ENCODE data around the gene CCND3.

The CCND3 gene

DNA sequence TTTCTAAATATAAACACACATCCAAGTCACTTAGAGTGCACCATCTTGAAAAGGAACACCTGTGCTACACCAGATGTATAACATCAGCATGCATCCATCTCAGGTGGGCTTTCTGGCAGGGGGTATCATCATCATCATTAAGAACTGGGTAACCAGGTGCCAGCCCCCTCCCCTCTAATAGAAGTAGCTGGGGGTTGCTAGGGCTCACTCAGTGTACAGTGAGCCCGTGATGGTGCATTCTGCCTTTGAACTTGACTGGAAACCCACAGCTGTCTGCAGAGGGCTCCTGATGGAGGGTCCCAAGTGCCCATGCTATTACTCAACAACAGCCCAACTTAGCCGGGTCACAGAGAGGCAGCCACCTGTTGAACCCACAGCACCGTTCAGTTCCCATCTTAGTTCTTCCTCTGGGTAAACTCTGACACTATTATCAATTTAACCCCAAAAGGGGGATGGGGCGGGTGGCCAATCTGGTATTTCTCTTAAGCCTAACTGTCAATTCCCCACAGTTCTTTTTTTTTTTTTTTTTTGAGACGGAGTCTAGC lies 32.7 kb upstream of the CCND3 start:
- H3K27ac Mint-ChIP-seq, result no peak overlapping the region
- H3K36me3 Mint-ChIP-seq (ENCODE audit: low read depth), result no peaks in the 10 kb centered on the region
- TF ChIP-seq, protein P1, sequence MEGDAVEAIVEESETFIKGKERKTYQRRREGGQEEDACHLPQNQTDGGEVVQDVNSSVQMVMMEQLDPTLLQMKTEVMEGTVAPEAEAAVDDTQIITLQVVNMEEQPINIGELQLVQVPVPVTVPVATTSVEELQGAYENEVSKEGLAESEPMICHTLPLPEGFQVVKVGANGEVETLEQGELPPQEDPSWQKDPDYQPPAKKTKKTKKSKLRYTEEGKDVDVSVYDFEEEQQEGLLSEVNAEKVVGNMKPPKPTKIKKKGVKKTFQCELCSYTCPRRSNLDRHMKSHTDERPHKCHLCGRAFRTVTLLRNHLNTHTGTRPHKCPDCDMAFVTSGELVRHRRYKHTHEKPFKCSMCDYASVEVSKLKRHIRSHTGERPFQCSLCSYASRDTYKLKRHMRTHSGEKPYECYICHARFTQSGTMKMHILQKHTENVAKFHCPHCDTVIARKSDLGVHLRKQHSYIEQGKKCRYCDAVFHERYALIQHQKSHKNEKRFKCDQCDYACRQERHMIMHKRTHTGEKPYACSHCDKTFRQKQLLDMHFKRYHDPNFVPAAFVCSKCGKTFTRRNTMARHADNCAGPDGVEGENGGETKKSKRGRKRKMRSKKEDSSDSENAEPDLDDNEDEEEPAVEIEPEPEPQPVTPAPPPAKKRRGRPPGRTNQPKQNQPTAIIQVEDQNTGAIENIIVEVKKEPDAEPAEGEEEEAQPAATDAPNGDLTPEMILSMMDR (IDR thresholded peaks at IDR 0.05; ENCODE audit: unreplicated experiment in 3 of 3), result no peak
- no peak overlapping the region for H3K4me3 Mint-ChIP-seq
- no peaks in the 10 kb centered on the region for H3K9me3 Mint-ChIP-seq
- no peaks in the 10 kb centered on the region for H3K27me3 Mint-ChIP-seq (ENCODE audit: low read depth)
- H3K4me1 Mint-ChIP-seq, result no peaks in the 10 kb centered on the region

DNA sequence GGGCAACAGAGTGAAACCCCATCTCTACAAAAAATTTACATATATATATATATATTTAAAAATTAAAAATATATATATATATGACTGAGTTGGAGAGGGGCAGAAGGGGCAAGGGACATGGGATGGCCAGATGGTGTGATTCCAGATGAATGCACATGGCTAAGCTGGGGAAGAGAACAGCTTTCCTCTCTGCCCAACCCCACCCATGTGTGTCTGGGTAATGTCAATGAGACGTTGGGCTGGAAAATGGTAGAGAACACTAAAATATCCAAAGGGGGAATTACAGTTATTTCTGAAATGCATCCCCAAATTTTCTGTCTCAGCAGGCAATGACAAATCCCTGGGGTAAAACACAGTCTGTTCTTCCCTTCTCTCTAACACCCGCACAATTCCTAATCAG lies 31.2 kb upstream of the CCND3 start:
- Mint-ChIP-seq H3K9me3 (no peaks in the 10 kb centered on the region), H3K4me3 (no peak overlapping the region), H3K27ac (no peak overlapping the region), H3K4me1 (no peaks in the 10 kb centered on the region), H3K36me3 (ENCODE audit: low read depth) (no peaks in the 10 kb centered on the region), H3K27me3 (ENCODE audit: low read depth) (no peaks in the 10 kb centered on the region)
- TF ChIP-seq, protein P1 (IDR thresholded peaks at IDR 0.05; ENCODE audit: unreplicated experiment in 3 of 3), result no peak

DNA sequence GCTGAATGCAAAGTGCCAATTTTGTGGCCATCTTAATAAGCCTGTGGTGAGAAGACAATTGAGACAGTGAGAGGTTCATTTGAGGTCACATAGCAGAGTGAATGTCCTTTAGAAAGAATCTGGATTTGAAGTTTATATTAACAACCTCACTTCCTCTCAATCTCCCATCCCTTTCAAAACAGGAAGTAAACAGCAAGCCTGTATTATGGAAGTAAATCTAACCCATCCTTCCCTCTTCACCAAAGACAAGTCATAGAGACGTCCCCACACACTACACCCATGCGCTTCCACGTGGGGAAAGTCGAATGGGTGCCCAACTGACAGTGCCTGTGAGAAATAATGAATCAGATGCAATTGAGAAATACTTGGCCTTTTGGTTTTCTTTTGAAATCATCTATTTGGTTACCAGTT lies 28.8 kb upstream of the CCND3 start:
- Mint-ChIP-seq H3K27ac (peak overlapping the region in 1 of 3 experiments; percentile 30), H3K4me3 (no peak overlapping the region), H3K4me1 (no peaks in the 10 kb centered on the region), H3K27me3 (ENCODE audit: low read depth) (no peaks in the 10 kb centered on the region), H3K36me3 (ENCODE audit: low read depth) (no peaks in the 10 kb centered on the region), H3K9me3 (no peaks in the 10 kb centered on the region)
- TF ChIP-seq, protein P1 (IDR thresholded peaks at IDR 0.05; ENCODE audit: unreplicated experiment in 3 of 3), result no peak

DNA sequence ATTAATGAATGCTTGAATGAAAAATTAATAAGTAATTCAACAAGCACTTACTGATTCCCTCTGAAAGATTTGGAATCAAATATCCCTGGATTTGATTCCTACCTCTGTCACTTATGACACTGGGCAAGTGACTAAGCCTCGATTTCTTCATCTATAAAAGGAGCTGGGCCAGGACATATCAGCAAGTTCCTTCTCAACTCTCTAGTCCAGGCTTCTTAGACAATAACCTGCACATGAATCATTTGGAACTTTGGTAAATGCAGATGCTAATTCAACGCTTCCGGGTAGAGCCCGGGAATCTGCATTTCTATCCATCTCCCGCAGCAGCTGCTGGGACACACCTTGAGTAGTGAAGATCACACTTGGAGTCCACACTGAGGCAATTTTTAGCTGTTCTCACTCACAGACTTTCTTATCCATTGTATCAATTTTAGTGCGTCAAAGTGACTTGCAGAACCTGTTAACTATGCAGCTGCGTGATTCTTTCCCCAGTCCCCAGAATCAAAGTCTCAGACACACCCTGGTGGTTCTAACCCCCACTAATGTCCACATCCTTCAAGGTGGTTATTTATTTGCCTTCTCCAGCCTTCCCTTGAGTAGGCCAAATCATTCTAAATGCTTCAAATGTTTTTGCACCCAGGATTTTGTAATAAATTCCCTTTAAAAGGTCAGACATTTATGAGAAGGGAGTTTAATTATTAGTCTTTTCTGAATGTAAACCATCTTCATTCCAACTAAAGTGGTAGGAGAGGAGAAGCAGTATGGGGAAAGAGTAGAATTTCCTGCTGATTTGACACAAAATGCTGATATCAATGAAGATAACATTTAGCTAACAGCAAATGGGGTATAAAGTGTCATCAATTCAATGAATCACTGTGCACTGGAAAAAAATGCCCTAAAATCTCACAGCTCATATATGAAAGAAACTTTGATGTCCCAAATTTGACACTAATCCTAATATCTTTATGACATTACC lies 26.0 kb upstream of the CCND3 start:
- H3K36me3 Mint-ChIP-seq (ENCODE audit: low read depth), result no peaks in the 10 kb centered on the region
- TF ChIP-seq, protein P1 (IDR thresholded peaks at IDR 0.05; ENCODE audit: unreplicated experiment in 3 of 3), result no peak
- no peak overlapping the region for H3K27ac Mint-ChIP-seq
- no peak overlapping the region for H3K4me3 Mint-ChIP-seq
- no peaks in the 10 kb centered on the region for H3K9me3 Mint-ChIP-seq
- H3K27me3 Mint-ChIP-seq (ENCODE audit: low read depth), result peaks cover 5% of the 10 kb centered on the region
- no peaks in the 10 kb centered on the region for H3K4me1 Mint-ChIP-seq

DNA sequence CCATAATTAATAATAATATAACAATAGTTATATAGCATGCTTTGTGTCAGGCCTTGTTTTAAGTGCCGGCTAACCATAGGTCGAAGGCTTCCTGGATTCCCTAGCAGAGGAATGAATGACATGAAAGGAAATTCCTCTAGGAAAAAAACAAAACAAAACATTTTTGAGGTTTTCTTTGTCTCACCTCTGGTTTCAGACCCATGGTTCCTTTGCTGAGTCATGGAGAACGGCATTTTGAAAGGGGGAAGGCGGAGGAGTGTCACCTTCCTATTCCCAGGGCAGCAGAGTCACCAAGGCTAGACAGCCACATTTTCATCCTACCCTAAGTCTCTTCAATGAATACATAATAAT lies 25.3 kb upstream of the CCND3 start:
- H3K27ac Mint-ChIP-seq, result no peak overlapping the region
- H3K36me3 Mint-ChIP-seq (ENCODE audit: low read depth), result no peaks in the 10 kb centered on the region
- no peaks in the 10 kb centered on the region for H3K9me3 Mint-ChIP-seq
- TF ChIP-seq, protein P1 (IDR thresholded peaks at IDR 0.05; ENCODE audit: unreplicated experiment in 3 of 3), result no peak
- H3K27me3 Mint-ChIP-seq (ENCODE audit: low read depth), result peaks cover 5% of the 10 kb centered on the region
- H3K4me3 Mint-ChIP-seq, result no peak overlapping the region
- no peaks in the 10 kb centered on the region for H3K4me1 Mint-ChIP-seq
